Ishikawa (cell line): ENCODE results near the gene ESR1.
A peak's percentile ranks its signal among the peaks of the same experiment; 100 is the strongest.

Experiments
- CEBPB ChIP-seq: IDR thresholded peaks from 2 replicates; pipeline ENCODE4 v1.6.1; 2012
- CREB1 ChIP-seq: IDR thresholded peaks from 2 replicates; pipeline ENCODE4 v1.6.1; 2012; ENCODE audit warnings: low read depth
- EGR1 ChIP-seq: IDR thresholded peaks from 2 replicates; pipeline ENCODE4 v1.6.1; 2012
- EP300 ChIP-seq: IDR thresholded peaks from 2 replicates; pipeline ENCODE4 v1.6.1; 2012; ENCODE audit warnings: borderline replicate concordance
- FOXM1 ChIP-seq: IDR thresholded peaks from 2 replicates; pipeline ENCODE4 v1.6.1; 2012; ENCODE audit warnings: low read depth, borderline replicate concordance
- NFIC ChIP-seq: IDR thresholded peaks from 2 replicates; pipeline ENCODE4 v1.6.1; 2012
- RAD21 ChIP-seq: IDR thresholded peaks from 2 replicates; pipeline ENCODE4 v1.6.1; 2012; ENCODE audit warnings: low read depth
- TAF1 ChIP-seq: IDR thresholded peaks from 2 replicates; pipeline ENCODE4 v1.6.1; 2012; ENCODE audit warnings: low read depth, mild to moderate bottlenecking
- TCF12 ChIP-seq: IDR thresholded peaks from 2 replicates; pipeline ENCODE4 v1.6.1; 2012; ENCODE audit warnings: low read depth
- TEAD4 ChIP-seq: IDR thresholded peaks from 2 replicates; pipeline ENCODE4 v1.6.1; 2012
- USF1 ChIP-seq: IDR thresholded peaks from 2 replicates; pipeline ENCODE4 v1.6.1; 2012
- YY1 ChIP-seq: IDR thresholded peaks from 2 replicates; pipeline ENCODE4 v1.6.1; 2012; ENCODE audit warnings: low read depth
- ZBTB7A ChIP-seq: IDR thresholded peaks from 2 replicates; pipeline ENCODE4 v1.6.1; 2012; ENCODE audit warnings: low read depth
- TF ChIP-seq, protein P1 (sequence below): IDR thresholded peaks from 2 replicates; pipeline ENCODE4 v1.6.1; 2012
- TF ChIP-seq, protein P2 (sequence below): IDR thresholded peaks from 2 replicates; pipeline ENCODE4 v1.6.1; 2012; ENCODE audit warnings: low read depth, mild to moderate bottlenecking

ESR1 gene

DNA sequence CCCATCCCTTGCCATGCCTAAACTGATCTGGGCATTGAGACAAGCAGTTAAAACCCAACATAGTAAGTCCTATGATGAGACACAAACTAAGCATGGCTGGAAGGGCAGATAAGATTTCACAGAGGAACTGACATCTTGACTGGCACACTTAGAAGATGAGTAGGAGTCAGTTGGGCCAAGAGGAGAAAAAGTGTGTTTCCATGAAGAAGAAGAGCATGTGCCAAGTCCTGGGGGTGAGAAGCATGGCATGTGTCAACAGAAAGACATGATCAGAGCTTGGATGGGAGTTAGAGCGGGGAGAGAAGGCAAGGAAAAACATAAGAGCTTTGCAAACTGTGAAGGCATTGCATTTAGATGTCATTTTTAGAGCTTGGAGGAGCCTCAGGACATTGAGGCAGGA lies 68.0 kb downstream of the ESR1 start:
- no peak for TF ChIP-seq EP300
- TF ChIP-seq USF1: no peak
- TF ChIP-seq ZBTB7A: no peak
- TF ChIP-seq FOXM1: no peak

GRCh38 chr6:151876122-151876521 lies 68.6 kb downstream of the ESR1 start:
- no peak for TF ChIP-seq CEBPB
- TF ChIP-seq EP300: no peak
- TF ChIP-seq, protein P1, sequence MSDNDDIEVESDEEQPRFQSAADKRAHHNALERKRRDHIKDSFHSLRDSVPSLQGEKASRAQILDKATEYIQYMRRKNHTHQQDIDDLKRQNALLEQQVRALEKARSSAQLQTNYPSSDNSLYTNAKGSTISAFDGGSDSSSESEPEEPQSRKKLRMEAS: no peak
- TF ChIP-seq CREB1: no peak
- TF ChIP-seq EGR1: no peak
- TF ChIP-seq TAF1: no peak
- TF ChIP-seq RAD21: no peak
- no peak for TF ChIP-seq YY1
- TF ChIP-seq NFIC: no peak
- TF ChIP-seq, protein P2, sequence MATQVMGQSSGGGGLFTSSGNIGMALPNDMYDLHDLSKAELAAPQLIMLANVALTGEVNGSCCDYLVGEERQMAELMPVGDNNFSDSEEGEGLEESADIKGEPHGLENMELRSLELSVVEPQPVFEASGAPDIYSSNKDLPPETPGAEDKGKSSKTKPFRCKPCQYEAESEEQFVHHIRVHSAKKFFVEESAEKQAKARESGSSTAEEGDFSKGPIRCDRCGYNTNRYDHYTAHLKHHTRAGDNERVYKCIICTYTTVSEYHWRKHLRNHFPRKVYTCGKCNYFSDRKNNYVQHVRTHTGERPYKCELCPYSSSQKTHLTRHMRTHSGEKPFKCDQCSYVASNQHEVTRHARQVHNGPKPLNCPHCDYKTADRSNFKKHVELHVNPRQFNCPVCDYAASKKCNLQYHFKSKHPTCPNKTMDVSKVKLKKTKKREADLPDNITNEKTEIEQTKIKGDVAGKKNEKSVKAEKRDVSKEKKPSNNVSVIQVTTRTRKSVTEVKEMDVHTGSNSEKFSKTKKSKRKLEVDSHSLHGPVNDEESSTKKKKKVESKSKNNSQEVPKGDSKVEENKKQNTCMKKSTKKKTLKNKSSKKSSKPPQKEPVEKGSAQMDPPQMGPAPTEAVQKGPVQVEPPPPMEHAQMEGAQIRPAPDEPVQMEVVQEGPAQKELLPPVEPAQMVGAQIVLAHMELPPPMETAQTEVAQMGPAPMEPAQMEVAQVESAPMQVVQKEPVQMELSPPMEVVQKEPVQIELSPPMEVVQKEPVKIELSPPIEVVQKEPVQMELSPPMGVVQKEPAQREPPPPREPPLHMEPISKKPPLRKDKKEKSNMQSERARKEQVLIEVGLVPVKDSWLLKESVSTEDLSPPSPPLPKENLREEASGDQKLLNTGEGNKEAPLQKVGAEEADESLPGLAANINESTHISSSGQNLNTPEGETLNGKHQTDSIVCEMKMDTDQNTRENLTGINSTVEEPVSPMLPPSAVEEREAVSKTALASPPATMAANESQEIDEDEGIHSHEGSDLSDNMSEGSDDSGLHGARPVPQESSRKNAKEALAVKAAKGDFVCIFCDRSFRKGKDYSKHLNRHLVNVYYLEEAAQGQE: no peak
- no peak for TF ChIP-seq TEAD4
- TF ChIP-seq ZBTB7A: no peak
- TF ChIP-seq TCF12: no peak
- no peak for TF ChIP-seq FOXM1

- TF ChIP-seq EP300 (no peak), USF1 (no peak), TAF1 (no peak), TEAD4 (no peak), FOXM1 (no peak), CREB1 (no peak), EGR1 (no peak), CEBPB (no peak), RAD21 (no peak), ZBTB7A (no peak), TCF12 (no peak), YY1 (no peak), NFIC (no peak)
- TF ChIP-seq, protein P2: no peak
- TF ChIP-seq, protein P1: no peak
Observed at GRCh38 chr6:151877458-151877857, 70.0 kb downstream of the ESR1 start.

- TF ChIP-seq FOXM1: no peak
Observed at GRCh38 chr6:151881231-151881630, 73.7 kb downstream of the ESR1 start.

DNA sequence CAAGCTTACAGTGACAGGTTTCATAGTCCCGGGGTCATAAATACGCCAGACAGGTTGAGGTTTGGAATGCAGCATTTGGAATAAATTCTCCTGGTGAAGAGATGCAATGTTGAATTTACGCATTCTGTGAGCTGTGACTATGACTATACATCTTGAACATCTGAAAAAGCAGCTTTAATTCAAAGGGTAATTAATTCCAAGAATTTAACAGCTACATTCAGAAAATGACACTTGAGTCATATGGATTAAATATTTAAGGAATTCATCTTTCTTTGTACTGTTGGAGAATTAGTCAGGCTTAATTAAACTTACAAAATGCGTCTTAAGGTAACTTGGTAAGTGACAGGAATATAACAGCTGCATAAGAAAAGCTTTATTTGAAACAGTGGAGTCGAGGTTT lies 74.7 kb downstream of the ESR1 start:
- TF ChIP-seq TEAD4: peak; percentile 38
- 0 out of 2 replicates have a peak, but pooled peaks have one; percentile 26 for TF ChIP-seq FOXM1
- no peak for TF ChIP-seq ZBTB7A

DNA sequence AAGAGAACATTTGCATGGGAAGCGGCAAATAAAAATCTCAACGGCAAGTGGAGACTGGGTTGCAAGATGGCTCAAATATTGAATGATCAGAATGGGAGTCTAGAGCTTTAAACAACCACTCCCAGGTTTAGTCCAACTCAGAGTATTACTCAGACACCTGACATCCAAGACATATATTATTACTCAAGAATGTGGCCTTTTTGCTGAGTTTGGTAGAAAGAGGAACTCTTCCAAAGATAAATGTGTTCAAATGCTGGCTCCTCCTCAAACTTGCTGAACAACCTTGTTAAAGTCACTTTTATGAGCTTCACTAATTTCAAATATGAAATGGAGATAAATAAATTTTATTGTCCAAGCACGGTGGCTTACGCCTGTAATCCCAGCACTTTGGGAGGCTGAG lies 77.8 kb downstream of the ESR1 start:
- TF ChIP-seq CEBPB: no peak
- TF ChIP-seq, protein P1: no peak
- no peak for TF ChIP-seq EGR1
- TF ChIP-seq FOXM1: no peak
- TF ChIP-seq RAD21: no peak
- no peak for TF ChIP-seq CREB1
- TF ChIP-seq USF1: no peak
- TF ChIP-seq ZBTB7A: no peak
- no peak for TF ChIP-seq TAF1
- TF ChIP-seq NFIC: no peak
- TF ChIP-seq YY1: no peak
- TF ChIP-seq, protein P2: no peak
- TF ChIP-seq TCF12: no peak
